Skeletal muscle satellite cell (primary cell): ENCODE data around the gene P3H1.
A peak's percentile ranks its signal among the peaks of the same experiment; 100 is the strongest.

Experiments
- H3K27me3 ChIP-seq: 2 replicates; pipeline ENCODE4 v1.7.0; 2013; ENCODE audit warnings: low read length; ENCODE audit not compliant: control insufficient read depth, insufficient read depth
- H3K36me3 ChIP-seq: 2 replicates; pipeline ENCODE4 v1.7.0; 2013; ENCODE audit warnings: mild to moderate bottlenecking, control low read depth, low read length; ENCODE audit not compliant: insufficient read depth
- H3K4me1 ChIP-seq: 2 replicates; pipeline ENCODE4 v1.7.0; 2013; ENCODE audit warnings: low read length; ENCODE audit not compliant: control insufficient read depth, insufficient read depth
- H3K4me2 ChIP-seq: 2 replicates; pipeline ENCODE4 v1.7.0; 2013; ENCODE audit warnings: mild to moderate bottlenecking, low read length
- H3K4me3 ChIP-seq: 2 replicates; pipeline ENCODE4 v1.7.0; 2013; ENCODE audit warnings: low read length
- H3K9ac ChIP-seq: 2 replicates; pipeline ENCODE4 v1.7.0; 2013; ENCODE audit warnings: mild to moderate bottlenecking, low read depth, low read length, moderate library complexity
- H3K9me3 ChIP-seq: replicated peaks from 2 replicates; pipeline ENCODE4 v1.7.0; 2013; ENCODE audit warnings: mild to moderate bottlenecking, control low read depth, low read length

Gene P3H1

DNA sequence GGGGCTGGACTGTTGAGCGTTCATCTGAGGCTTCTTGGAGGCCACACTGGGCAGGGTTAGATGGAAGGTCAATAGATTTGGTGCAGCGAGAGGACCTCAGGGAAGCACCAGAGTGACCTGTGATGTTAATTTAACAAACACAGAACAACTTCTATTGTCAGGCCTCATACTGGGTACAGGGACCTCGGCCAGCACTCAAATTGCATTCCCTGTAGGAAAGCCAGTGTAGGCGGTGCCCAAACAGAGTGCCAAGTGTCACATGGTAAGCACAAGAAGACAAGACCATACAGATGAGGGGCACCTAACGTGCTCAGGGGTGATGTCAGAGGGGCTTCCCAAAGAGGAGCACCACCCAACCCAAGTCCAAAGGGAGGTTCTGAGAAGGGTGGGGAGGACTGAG lies 19.3 kb upstream of the P3H1 start:
- Histone ChIP-seq H3K27me3 (no peaks in the 10 kb centered on the region), H3K4me1 (peaks cover 9% of the 10 kb centered on the region), H3K9me3 (no peaks in the 10 kb centered on the region), H3K9ac (no peak overlapping the region), H3K4me2 (no peak overlapping the region), H3K4me3 (no peak overlapping the region), H3K36me3 (peaks cover 10% of the 10 kb centered on the region)

DNA sequence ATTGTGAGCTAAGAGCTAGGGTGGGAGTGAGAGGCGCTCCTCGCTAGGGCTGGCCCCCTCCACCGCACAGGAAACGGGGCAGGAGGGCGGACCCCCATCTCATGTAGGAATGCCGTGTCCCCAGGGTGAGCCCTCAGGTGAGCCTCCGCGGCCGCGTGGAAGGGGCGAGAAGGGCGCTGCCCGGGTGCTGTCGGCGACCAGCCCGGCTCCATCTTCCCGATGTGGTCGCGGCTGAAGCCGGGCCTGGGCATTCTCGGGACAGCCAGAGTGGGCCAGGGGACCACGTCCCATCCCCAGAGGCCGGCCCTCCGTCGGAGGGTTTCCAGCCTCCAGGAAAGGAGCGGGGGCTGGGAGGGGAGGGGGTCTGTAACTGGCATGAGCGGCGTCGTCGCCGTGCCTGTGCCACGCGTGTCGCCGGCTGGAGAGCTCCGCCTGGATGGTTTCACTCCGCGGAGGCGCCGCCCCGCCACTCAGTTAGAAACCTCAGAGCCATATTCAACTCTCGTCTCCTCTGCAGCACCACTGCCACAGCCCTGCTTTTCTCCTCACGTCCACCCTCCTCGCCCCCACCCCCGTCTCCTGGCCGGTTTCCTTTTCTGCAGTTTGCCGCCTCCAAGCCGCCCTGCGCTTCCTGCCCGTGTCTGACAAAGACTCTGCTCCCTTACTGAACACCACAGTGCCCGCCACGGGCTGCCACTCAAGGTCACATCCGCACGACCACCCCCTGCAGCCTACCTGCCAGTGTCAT lies 18.3 kb upstream of the P3H1 start, which contains the start of gene TMEM269:
TSS of gene TMEM269 (plus strand) at position 46 of the 748 bp plus-strand sequence. CDS start 4,903 bp downstream, outside the sequence.
- Histone ChIP-seq H3K27me3 (no peaks in the 10 kb centered on the region), H3K4me3 (peak within 1 kb of the TSS; percentile 66), H3K9me3 (no peaks in the 10 kb centered on the region), H3K9ac (no peak within 1 kb of the TSS), H3K4me1 (peaks cover 9% of the 10 kb centered on the region), H3K36me3 (peaks cover 19% of the 10 kb centered on the region), H3K4me2 (peak within 1 kb of the TSS; percentile 84)

DNA sequence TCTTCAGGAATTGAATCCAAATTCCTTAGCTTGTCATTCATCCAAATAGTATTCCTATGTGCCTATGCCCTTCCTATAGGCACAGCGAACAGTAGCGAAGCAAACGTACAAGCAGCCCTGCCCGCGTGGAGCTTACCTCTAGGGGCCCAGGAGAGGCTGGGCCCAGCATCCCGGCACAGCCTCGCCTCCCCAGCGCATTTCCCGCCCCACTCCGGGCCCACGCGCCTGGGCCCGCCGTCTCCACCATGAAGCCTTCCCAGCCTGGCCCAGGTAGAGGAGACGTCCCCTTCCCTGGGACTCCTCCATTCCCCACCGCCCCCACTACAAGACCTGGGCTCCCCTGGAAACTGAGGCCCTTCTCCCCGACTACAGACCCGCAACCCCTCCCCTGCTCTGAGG lies 17.7 kb upstream of the P3H1 start:
- no peaks in the 10 kb centered on the region for H3K9me3 ChIP-seq
- no peak overlapping the region for H3K9ac ChIP-seq
- H3K4me3 ChIP-seq = no peak overlapping the region

DNA sequence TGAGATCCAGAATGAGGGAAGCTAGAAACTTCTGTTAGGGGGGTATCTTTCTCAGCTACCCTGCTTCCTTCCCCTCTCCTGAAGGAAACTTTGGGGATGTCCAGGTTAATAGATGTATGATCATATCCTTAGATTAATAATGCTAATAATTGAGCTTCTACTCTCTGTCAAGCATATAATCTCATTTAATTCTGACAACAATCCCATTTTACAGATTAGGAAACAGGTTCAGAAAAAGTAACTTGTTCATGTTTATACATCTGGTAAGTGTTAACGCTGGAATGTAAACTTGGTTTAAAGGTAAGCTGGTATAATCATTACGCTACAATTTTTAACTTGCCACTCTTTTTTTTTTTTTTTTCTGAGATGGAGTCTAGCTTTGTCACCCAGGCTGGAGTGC lies 16.3 kb upstream of the P3H1 start:
- no peak overlapping the region for H3K4me3 ChIP-seq
- H3K4me1 ChIP-seq = peaks cover 9% of the 10 kb centered on the region
- H3K4me2 ChIP-seq = no peak overlapping the region
- H3K9ac ChIP-seq = no peak overlapping the region
- H3K9me3 ChIP-seq = no peaks in the 10 kb centered on the region
- H3K27me3 ChIP-seq = no peaks in the 10 kb centered on the region
- peaks cover 34% of the 10 kb centered on the region for H3K36me3 ChIP-seq

More for the DNA sequence above, 17.7 kb upstream of the P3H1 start:
- Histone ChIP-seq H3K4me2 (peak overlapping the region; percentile 84), H3K36me3 (peaks cover 23% of the 10 kb centered on the region), H3K4me1 (peaks cover 9% of the 10 kb centered on the region), H3K27me3 (no peaks in the 10 kb centered on the region)

DNA sequence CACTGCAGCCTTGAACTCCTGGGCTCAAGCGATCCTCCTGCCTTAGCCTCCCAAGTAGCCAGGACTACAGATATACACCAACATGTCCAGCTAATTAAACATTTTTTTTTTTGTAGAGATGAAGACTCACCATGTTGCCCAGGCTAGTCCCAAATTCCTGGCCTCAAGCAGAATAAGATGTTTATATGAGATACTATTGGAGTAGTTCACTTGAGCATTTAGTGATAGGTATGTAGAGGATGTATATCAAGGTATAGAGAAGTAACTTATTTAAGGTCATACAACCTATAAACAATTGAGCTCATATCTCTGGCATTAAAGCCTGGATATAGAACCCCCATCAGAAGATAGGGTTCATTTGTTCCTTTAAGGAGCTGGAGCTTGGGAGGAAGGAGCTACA lies 13.3 kb upstream of the P3H1 start:
- Histone ChIP-seq H3K4me2 (no peak overlapping the region), H3K9ac (no peak overlapping the region), H3K4me1 (peaks cover 4% of the 10 kb centered on the region), H3K36me3 (peaks cover 52% of the 10 kb centered on the region), H3K4me3 (no peak overlapping the region), H3K9me3 (no peaks in the 10 kb centered on the region), H3K27me3 (no peaks in the 10 kb centered on the region)

DNA sequence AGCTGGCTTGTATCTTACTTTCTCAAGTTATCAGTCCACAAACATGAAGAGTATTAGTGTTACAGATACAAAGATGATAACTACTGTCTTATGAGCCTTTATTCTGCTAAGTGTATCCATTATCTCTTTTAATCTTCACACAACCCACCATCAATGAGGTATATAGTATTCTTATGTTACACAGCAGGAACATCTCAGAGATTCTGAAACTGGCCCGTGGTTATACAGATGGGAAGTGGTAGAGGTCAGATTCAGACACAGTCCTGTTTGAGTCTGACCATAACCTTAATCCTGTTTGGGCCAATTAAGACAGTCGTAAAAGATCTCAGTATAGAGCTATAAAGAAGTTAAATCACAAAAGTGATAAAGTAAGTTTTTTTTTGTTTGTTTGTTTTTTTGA lies 12.9 kb upstream of the P3H1 start:
- H3K4me3 ChIP-seq = no peak overlapping the region
- no peak overlapping the region for H3K9ac ChIP-seq
- H3K4me1 ChIP-seq = no peaks in the 10 kb centered on the region
- no peak overlapping the region for H3K4me2 ChIP-seq
- no peaks in the 10 kb centered on the region for H3K9me3 ChIP-seq
- peaks cover 56% of the 10 kb centered on the region for H3K36me3 ChIP-seq
- no peaks in the 10 kb centered on the region for H3K27me3 ChIP-seq

DNA sequence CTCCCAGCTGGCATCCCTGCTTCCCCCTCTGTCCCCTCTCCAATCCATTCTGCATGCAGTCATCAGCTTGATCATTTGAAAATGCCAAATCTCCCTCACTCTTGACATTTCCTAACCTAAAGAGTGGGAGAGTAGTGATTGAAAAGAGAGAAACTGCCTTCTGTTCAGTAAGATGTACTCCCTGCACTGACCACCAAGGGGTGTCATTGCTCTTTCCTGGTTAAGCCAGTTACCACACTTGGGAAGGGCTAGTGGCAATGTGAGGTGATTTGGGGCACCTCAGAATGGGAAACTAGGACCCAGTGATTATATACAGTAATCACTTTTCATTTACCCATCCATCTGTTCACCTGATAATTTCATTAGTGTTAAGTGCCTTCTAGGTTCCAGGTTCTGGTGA lies 11.0 kb upstream of the P3H1 start:
- H3K4me1 ChIP-seq = no peaks in the 10 kb centered on the region
- H3K36me3 ChIP-seq = peaks cover 64% of the 10 kb centered on the region
- H3K9me3 ChIP-seq = no peaks in the 10 kb centered on the region
- no peak overlapping the region for H3K4me3 ChIP-seq
- H3K9ac ChIP-seq = no peak overlapping the region
- no peaks in the 10 kb centered on the region for H3K27me3 ChIP-seq
- H3K4me2 ChIP-seq = no peak overlapping the region

DNA sequence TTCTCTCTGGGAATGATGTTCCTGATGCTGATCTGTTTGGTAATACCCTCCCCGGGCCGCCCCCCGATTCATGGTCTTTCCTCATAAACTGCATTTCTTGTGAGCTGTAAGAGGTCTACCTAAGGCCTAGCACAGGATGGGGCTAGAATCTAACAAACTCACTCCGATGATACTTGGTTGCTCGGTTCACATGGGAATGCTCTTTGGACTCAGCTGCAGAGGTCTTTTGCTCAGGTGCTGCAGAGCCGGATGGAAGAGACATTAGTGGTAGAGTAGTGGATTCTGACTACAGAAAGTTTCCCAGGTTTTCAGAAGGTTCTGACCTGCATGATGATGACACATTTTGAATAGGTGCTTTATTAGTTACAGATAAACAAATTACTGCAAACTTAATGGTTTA lies 9.7 kb upstream of the P3H1 start:
- Histone ChIP-seq H3K36me3 (peaks cover 55% of the 10 kb centered on the region), H3K4me3 (no peak overlapping the region), H3K9me3 (no peaks in the 10 kb centered on the region), H3K9ac (no peak overlapping the region), H3K27me3 (no peaks in the 10 kb centered on the region), H3K4me2 (no peak overlapping the region), H3K4me1 (no peaks in the 10 kb centered on the region)

DNA sequence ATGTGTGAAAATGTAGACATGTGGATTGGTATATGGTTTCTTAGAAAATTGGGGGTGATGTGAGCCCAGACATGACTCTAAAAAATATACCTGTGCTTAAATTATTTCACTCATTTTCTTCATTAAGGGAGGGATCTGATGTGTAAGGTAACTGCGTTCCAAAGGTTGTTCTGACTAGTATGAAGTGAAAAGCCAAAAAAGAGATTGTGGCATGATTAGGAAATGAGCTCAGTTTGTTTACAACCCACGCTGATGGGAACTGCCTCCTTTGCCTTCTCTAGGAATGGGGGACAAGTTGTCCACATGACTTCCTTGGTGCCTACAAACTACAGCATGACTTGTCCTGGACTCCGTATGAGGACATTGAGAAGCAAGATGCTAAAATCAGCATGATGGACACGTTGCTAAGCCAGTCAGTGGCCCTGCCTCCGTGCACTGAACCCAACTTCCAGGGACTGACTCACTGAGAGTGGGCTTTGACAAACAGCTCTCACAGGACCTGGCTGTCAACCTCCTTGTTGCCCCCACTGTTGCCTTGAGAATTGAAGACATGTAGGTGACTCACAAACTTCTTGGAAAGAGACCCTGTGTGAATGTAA lies 8.2 kb upstream of the P3H1 start:
- peaks cover 44% of the 10 kb centered on the region for H3K36me3 ChIP-seq
- no peak overlapping the region for H3K4me3 ChIP-seq
- no peaks in the 10 kb centered on the region for H3K4me1 ChIP-seq
- H3K27me3 ChIP-seq = no peaks in the 10 kb centered on the region
- H3K4me2 ChIP-seq = no peak overlapping the region
- H3K9me3 ChIP-seq = no peaks in the 10 kb centered on the region
- H3K9ac ChIP-seq = no peak overlapping the region

DNA sequence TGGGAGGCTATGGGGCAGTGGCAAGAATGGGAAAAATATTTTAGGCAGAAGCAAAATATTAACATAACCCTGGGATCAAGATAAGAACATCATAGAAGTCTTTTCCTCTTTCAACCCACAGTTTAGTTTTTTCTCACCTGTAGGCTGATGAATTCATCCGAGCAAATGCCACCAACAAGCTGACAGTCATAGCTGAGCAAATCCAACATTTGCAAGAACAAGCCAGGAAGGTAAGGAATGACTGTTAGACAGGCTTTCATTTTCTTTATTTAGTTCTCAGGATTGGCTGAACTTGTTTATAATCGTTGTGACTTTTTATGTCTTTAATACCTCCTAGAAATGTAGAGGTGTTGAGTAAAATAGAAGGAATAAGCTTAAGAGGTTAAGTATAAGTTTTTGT lies 6.6 kb upstream of the P3H1 start:
- Histone ChIP-seq H3K4me3 (no peak overlapping the region), H3K4me1 (peaks cover under 1% of the 10 kb centered on the region), H3K9me3 (no peaks in the 10 kb centered on the region), H3K9ac (no peak overlapping the region), H3K4me2 (no peak overlapping the region), H3K36me3 (peaks cover 34% of the 10 kb centered on the region), H3K27me3 (no peaks in the 10 kb centered on the region)

DNA sequence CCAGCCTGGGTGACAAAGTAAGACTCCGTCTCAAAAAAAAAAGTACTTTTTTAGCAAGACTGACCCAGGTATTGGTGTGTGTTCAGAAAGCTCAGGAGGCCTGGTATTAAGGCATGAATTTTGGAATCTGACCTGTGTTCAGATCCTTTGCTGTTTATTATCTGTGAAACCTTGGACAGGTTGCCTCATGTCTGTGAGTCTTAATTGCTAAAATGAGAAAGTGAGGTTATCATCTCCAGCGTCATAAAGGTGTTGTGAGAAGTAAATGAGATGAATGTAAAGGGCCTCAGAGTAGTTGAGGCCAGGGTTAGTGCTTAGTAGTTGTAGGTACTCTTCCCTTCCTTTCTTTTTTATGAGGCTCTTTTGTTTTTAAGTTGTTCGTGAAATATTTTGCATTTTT lies 3.0 kb upstream of the P3H1 start:
- Histone ChIP-seq H3K4me3 (no peak overlapping the region), H3K4me1 (peaks cover 11% of the 10 kb centered on the region), H3K9ac (no peak overlapping the region), H3K4me2 (no peak overlapping the region), H3K36me3 (peaks cover 9% of the 10 kb centered on the region), H3K27me3 (no peaks in the 10 kb centered on the region), H3K9me3 (no peaks in the 10 kb centered on the region)

DNA sequence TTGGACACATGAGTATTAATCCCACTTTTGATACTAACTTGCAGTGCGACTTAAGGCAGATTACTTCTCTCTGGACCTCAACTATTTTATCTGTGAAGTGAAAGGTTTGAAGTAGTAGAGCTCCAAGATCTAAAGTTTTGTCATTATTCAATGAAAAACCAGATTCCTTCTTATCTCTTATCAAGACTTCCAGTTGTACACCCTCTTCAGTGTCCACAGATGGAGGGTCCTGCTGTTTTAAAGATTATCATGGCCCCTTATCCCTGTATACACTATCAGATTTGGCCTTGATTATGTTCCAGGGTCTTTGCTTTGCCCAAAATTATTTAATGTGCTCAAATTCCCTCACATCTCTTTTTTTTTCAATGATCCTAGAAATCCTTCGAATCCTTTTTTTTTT lies 1.3 kb upstream of the P3H1 start:
- peak overlapping the region; percentile 92 for H3K9ac ChIP-seq
- peaks cover 19% of the 10 kb centered on the region for H3K4me1 ChIP-seq

More for the DNA sequence above, 1.3 kb upstream of the P3H1 start:
- peaks cover under 1% of the 10 kb centered on the region for H3K36me3 ChIP-seq
- peak overlapping the region; percentile 80 for H3K4me2 ChIP-seq
- no peaks in the 10 kb centered on the region for H3K9me3 ChIP-seq
- peak overlapping the region; percentile 86 for H3K4me3 ChIP-seq
- H3K27me3 ChIP-seq = no peaks in the 10 kb centered on the region
